SKM-1 treated with dmso at 0.1 percent for 144 hours (cell line): ENCODE results near the gene PLCL1.
A peak's percentile ranks its signal among the peaks of the same experiment; 100 is the strongest.

Experiments used
- DNase-seq: peaks from one replicate; lab custom pipeline; 2025; ENCODE audit not compliant: unreplicated experiment; lab: John Stamatoyannopoulos, UW

Gene PLCL1

GRCh38 chr2:197852108-197852507 lies 47.7 kb downstream of the PLCL1 start:
- no peak for DNase-seq

DNA sequence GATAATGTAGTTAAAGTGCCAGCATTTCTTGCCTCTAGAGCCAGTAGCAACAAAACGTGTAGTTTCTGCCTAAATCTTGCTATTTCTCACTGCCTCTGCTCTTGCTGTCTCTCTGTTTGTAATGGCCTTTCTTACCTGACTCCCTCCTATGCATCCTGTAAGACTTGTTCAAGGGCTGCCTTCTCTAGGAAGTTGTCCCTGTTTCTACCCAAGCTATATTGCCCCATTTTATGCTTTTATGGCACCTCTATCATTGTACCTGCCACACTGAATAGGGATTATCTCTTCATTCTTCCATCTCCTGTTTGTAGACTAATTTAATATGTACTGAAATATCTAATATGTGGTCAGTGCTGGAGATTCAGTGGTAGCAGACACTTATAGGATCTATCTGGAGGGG lies 49.2 kb downstream of the PLCL1 start:
- DNase-seq, result no peak

GRCh38 chr2:197857476-197858107 lies 53.2 kb downstream of the PLCL1 start:
- DNase-seq, result peak; percentile 88

- no peak for DNase-seq
These were observed 54.3 kb downstream of the PLCL1 start for GRCh38 chr2:197858607-197859140.

DNA sequence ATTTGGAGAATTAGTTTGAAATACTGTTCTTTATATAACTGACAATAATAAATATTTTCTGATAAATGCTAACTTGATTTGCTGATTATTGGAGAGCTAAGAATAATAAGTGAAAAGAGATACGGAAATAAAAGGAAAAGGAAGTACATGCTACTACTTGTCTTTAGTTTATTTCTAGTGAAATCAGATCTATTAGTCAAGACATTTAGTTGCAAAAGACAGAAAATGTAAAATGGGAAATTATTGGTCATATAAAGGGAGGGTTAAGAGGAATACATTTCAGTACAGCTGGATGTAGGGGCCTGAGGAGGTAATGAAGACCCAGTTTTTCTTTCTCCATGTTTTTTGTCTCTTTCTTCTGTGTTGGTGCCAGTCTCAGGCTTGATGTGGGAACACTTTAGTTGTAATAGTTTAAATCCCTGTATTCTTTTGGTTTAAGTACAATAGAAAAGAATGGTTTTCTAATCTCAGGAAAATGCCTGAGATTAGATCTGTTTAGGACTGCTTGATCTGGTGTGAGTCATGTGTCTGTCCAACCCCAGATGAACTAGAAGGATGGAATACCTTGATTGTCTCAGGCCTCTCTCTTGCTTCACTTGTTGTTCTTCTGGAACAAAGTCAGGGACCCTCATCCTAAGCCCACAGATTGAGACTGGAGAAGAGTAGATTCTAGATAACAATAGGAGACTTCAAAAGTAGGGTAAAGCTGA lies 58.0 kb downstream of the PLCL1 start:
- no peak for DNase-seq

DNA sequence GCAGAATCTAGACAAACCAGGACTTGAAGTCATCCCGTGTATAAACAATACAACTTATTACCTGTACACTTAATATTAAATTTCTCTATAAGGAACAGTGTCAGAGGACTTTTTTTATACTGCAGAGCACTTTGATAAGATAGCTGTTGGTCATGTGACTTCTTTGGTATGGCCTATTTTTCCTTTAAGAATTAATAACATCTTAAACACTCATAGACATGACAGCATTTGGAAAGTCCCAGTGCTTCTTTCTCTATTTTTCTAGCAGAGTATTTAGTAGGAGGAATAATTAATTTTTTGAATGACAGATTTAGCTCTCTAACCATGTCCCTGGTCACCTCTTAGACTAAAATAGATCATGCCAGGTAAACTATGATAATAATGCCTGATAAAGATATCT lies 59.4 kb downstream of the PLCL1 start:
- DNase-seq, result no peak

DNA sequence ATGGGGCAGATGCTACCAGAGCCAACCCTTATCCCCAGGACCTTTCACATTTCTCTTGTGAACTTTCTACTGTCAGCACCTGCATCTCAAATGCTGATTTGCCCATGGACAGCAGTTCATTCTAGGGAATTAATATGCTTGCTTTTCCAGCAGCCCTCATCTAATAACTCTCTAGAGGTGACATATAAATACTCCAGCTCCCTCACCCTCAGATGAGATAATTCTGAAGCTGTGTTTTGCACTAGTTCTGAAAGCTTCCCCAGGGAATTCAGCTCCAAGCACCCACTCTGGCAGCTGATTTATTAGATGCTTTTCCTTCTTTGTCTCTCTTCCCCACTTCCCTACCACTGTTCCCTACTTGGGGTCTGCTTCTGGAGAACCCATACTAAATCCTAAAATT lies 62.1 kb downstream of the PLCL1 start:
- DNase-seq, result no peak

GRCh38 chr2:197867033-197867432 lies 62.6 kb downstream of the PLCL1 start:
- DNase-seq, result no peak

GRCh38 chr2:197867624-197868023 lies 63.2 kb downstream of the PLCL1 start:
- DNase-seq, result no peak

GRCh38 chr2:197868206-197868605 lies 63.8 kb downstream of the PLCL1 start:
- DNase-seq, result no peak

DNA sequence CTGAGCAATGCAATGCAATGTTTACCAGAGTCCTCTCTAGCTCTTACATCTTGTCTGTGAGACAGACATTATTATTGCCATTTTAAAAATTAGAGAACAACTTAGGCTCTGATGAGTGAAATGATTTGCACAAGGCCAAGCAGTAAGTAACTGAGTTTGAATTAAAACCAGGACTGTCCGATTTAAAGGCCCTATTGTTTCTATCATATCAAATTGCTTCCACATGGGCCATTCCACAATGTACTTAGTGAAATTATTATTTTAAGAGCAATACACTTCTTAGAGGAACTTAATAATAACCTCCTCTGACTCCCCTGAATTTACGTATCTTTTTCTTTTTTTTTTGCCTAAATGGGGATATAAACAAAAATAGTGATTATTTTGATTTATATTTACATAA lies 64.6 kb downstream of the PLCL1 start:
- no peak for DNase-seq

GRCh38 chr2:197869501-197870111 lies 65.2 kb downstream of the PLCL1 start:
- DNase-seq, result peak; percentile 51

- no peak for DNase-seq
These were observed 65.7 kb downstream of the PLCL1 start for GRCh38 chr2:197870137-197870536.

DNA sequence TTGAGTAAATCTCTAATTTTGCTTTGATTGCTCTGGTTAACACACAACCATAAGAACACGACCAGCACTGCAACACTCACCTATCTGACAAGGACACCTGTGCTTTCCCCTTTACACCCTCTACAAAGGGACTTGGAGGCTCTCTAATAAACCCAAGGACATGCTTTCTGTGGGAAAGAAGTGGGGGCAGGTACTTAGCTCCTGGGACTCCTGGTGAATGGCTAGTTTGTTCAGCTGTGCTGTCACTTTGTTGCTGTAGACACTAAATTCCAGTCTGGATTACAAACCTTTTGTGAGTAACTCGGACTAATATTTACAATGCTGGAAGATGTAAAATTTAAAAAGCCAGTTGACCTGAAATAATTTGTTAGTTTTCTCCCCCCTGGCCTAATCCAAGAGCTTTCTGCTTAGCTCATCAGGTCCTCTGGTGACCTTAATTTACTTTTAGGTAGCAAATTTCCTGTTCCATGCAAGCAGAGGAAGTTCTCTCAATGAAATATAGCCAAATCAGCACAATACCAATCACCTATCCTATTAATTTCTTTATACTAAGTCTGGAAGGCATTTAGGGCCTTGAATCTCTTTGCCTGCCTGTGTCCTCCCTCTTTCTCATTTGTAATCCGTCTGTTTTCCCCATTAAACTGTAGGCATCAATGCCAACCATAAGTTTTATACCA lies 67.5 kb downstream of the PLCL1 start:
- DNase-seq, result no peak

DNA sequence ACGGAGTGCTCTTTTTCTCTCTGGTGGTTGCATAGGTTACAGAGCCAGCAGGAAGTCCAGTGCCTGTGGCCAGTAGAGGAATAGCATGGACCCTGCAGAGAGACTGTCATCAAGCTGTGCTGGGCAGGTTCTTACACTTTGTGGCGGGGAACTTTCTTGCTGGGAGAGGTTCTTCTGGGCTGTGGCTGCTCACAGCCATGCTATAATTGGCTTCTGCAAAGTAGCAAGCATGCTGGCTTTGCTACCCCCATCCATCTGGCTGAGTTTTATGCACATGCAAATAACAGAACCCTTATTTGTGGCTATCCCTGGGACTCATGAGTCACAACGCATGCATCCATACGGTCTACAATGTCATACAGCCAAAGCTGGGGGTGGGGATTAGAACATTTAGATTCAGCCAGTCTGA lies 68.9 kb downstream of the PLCL1 start:
- no peak for DNase-seq

DNA sequence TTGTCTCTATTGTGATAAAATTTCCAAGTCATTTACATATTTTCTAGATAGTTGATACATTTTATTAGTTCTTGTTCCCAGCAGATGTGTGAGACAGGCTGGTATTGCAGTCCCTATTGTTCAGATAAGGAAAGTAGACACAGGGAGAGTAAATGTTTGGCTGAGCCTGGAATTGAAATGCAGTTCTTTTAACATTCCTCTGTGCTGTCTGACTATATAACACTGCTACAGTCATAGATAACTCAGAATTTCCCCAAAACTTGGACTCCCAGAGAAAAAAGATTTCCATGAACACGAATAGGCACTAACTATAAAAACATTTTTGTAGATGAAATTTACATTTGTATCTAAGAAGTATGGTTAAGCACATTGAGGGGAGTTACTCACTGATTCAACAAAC lies 71.4 kb downstream of the PLCL1 start:
- DNase-seq, result no peak

DNA sequence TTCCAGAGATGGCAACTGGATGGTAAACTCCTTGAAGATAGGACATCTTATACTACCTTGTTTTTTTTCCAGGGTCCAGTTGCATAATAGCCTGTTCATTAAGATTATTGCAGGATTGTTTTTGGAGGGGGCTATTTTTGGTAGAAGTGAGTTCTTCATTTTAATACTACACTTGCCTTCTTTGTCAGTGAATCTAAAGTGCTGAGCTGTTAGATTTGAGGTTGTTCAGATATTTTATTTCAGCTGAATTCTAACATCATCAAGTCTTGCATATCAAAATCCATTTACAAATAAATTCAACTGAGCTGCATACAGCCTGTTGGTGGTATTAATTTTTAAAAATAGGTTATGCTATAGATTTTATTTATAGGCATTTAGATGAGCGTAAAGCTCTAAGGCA lies 72.1 kb downstream of the PLCL1 start:
- no peak for DNase-seq

GRCh38 chr2:197877038-197877437 lies 72.6 kb downstream of the PLCL1 start:
- no peak for DNase-seq

DNA sequence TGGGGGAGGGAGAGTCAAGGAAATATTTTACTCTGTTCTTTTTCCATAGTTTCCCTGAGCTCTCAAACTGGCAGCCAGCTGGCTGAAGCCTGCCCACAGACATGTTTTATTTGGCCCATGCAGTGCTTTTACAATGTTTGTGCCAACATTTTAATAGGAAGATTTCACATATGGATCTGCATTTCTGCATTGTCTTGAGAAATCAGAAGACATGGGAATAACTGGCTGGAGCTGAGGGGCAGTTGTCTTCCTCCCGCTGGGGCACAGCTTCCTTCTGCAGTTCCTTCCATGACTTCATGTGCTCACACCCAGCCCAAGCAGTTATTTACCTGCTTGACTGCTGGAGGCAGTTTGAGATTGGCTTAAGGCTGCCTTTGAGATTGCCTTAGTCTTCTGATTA lies 74.4 kb downstream of the PLCL1 start:
- DNase-seq, result no peak

DNA sequence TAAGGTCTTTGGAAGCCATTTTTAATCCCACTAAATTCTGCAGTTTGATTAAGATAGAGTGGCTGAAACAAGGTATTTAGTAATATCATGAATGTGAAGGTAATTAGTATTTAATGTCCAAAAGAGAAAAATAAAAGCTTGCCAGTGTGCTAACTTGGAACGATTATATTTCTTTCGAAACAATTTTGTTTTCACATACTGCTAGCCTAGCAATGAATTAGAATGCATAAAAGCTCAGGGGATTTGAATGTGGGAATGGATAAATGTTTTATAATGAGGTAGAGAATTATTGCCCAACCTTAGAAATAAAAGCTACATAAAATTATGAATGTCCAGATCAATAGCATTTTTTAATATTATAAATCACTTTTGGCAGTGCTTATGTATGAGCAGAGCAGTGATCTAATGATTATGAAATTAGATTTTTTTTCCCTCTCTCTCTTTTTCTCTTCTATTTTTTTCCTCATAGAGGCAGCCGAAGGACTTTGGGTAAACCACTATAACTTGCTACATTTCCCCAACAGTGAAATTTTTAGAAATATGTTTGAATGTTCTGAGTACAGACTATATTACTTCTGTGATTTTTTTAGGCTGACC lies 75.5 kb downstream of the PLCL1 start:
- DNase-seq, result no peak

DNA sequence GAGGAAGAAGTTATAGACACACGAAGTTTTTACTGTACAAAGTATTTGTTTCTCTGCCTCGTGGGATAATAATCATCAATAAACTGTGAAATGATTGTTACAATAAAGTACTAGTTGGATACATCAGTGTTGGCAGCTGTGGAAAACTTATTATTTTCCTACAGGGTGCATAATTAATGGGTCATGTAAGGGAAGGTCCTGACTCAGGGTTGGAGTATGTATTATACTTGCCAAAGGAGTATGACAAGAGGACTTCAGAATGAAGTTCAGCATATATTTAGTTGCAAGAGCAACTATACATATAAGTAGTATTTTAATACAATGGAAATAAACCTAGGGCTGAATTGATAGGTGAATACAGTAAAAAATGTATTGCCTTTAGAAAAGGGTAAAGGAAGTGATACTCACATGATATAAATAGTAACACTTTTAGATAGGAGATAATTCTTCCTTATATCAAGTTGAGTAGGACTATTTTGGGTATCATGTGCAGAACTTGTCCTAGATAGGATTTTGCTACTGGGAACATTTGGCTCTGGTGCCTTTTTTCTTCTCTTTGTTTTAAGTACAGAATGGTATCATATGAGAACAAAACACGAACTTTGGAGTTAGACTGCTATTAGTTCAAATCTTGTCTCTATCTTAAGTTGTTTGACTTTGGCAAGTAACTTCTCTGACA lies 79.1 kb downstream of the PLCL1 start:
- no peak for DNase-seq
